K562 (cell line): ENCODE results near the gene FAM117A. TPM values are rescaled to one million over a fixed set of nuclear protein-coding genes. Genes with fewer than 3 reads are reported as not detected.

Experiments used
- E2F3 ChIP-seq: fragments of 250-450 bp; sonication (Bioruptor Pico); IDR thresholded peaks from 2 replicates; pipeline ENCODE4 v1.4.0; 2020; ENCODE audit warnings: mild to moderate bottlenecking
- EP300 ChIP-seq: IDR thresholded peaks from 2 replicates; pipeline ENCODE4 v1.6.1; 2012; ENCODE audit warnings: low read length, improper control_type of control experiment
- HEY1 ChIP-seq: fragments of 250-450 bp; sonication (Bioruptor Pico); IDR thresholded peaks from 2 replicates; pipeline ENCODE4 v1.5.0; 2020; ENCODE audit warnings: mild to moderate bottlenecking, moderate library complexity, borderline replicate concordance
- KAT7 ChIP-seq: sonication (generic); formaldehyde crosslinking; IDR thresholded peaks from 2 replicates; pipeline ENCODE4 v1.8.0; 2022; ENCODE audit warnings: missing genetic modification reagents, mild to moderate bottlenecking, borderline replicate concordance
- KLF1 ChIP-seq: fragments of 450-650 bp; IDR thresholded peaks from 2 replicates; pipeline ENCODE4 v1.6.1; 2016; ENCODE audit warnings: missing genetic modification characterization, missing compliant biosample characterization
- NFIC ChIP-seq: fragments of 450-650 bp; IDR thresholded peaks from 2 replicates; pipeline ENCODE4 v1.6.1; 2017; ENCODE audit warnings: mild to moderate bottlenecking, inconsistent platforms
- PHB2 ChIP-seq: fragments of 450-650 bp; IDR thresholded peaks from 2 replicates; pipeline ENCODE4 v1.6.1; 2017; ENCODE audit warnings: low read depth
- RBBP5 ChIP-seq: fragments of 200-600 bp; sonication (generic); IDR thresholded peaks from 2 replicates; pipeline ENCODE4 v1.6.1; 2012; ENCODE audit warnings: borderline replicate concordance, mild to moderate bottlenecking, low read length, control low read depth, inconsistent platforms; ENCODE audit not compliant: insufficient read depth, poor library complexity, severe bottlenecking
- RBM14 ChIP-seq: fragments of 200-400 bp; formaldehyde crosslinking; IDR thresholded peaks from 2 replicates; pipeline ENCODE4 v1.6.1; 2018; ENCODE audit warnings: low read depth, mild to moderate bottlenecking, low read length, moderate library complexity, borderline replicate concordance; ENCODE audit not compliant: insufficient read depth
- SAP30 ChIP-seq: fragments of 200-600 bp; sonication (generic); IDR thresholded peaks from 2 replicates; pipeline ENCODE4 v1.6.1; 2012; ENCODE audit warnings: borderline replicate concordance, low read depth, mild to moderate bottlenecking, moderate library complexity, low read length, control low read depth, inconsistent platforms; ENCODE audit not compliant: insufficient read depth, poor library complexity, severe bottlenecking
- TEAD2 ChIP-seq: fragments of 450-650 bp; IDR thresholded peaks from 2 replicates; pipeline ENCODE4 v1.6.1; 2016; ENCODE audit warnings: missing genetic modification characterization, control low read depth, missing compliant biosample characterization
- THRA ChIP-seq: fragments of 450-650 bp; IDR thresholded peaks from 2 replicates; pipeline ENCODE4 v1.6.1; 2017; ENCODE audit warnings: mild to moderate bottlenecking, moderate library complexity
- ZMIZ1 ChIP-seq, 2 experiments: fragments of 150-350 bp in 1 of 2; IDR thresholded peaks; 2 replicates each; pipeline ENCODE4 v1.6.1; 2012 to 2016; ENCODE audit warnings: low read depth in 2 of 2, low read length in 2 of 2, mild to moderate bottlenecking in 1 of 2, moderate library complexity in 1 of 2
- ZNF561 ChIP-seq: fragments of 450-650 bp; formaldehyde crosslinking; conservative IDR thresholded peaks from 2 replicates; pipeline ENCODE4 v1.4.0; 2020; ENCODE audit warnings: mild to moderate bottlenecking, moderate library complexity
- polyA plus RNA-seq, 8 experiments: library from polyadenylated mRNA; depleted of rRNA in 4 of 8; stranded (reverse) in 5 of 8; unstranded in 3 of 8; fragments of >200 nt; fragmentation: Nextera tagmentation in 2 of 8; fragmentation: Illumina TruSeq in 1 of 8; extraction: Ambion mirVana in 2 of 8; extraction: Trizol in 1 of 8; gene quantifications; 2 replicates each; pipeline versions ENCODE4 v1.2.1 to v1.2.3, GENCODE V29; 2011 to 2014; ENCODE audit warnings: inconsistent platforms in 1 of 8, missing spikeins in 1 of 8
- total RNA-seq, 7 experiments: library from RNA; depleted of rRNA in 6 of 7; stranded (reverse); fragments of >200 nt in 6 of 7; fragmentation: Illumina TruSeq in 2 of 7; extraction: Trizol in 2 of 7; gene quantifications; 2 replicates each; pipeline versions ENCODE4 v1.2.1 to v1.2.3, GENCODE V29; 2011 to 2021; ENCODE audit warnings: low replicate concordance in 1 of 7
- TF ChIP-seq, protein P1 (sequence below): sonication (generic); formaldehyde crosslinking; IDR thresholded peaks from 2 replicates; pipeline ENCODE4 v1.8.1; 2023; ENCODE audit warnings: mild to moderate bottlenecking, missing genetic modification reagents
- TF ChIP-seq, protein P2 (sequence below): sonication (generic); formaldehyde crosslinking; IDR thresholded peaks from 2 replicates; pipeline ENCODE4 v1.8.0; 2022; ENCODE audit warnings: missing genetic modification reagents, mild to moderate bottlenecking, borderline replicate concordance
- TF ChIP-seq, protein P3 (sequence below): sonication (generic); formaldehyde crosslinking; IDR thresholded peaks from 2 replicates; pipeline ENCODE4 v1.8.1; 2023; ENCODE audit warnings: mild to moderate bottlenecking, missing genetic modification reagents

The FAM117A gene
- total and polyA plus RNA-seq, 9 of the 15 experiments (the other 6 are each of a cell fraction or from before 2014, with no cell fraction given): 3.1 to 79.7 (median 36.6) TPM

DNA sequence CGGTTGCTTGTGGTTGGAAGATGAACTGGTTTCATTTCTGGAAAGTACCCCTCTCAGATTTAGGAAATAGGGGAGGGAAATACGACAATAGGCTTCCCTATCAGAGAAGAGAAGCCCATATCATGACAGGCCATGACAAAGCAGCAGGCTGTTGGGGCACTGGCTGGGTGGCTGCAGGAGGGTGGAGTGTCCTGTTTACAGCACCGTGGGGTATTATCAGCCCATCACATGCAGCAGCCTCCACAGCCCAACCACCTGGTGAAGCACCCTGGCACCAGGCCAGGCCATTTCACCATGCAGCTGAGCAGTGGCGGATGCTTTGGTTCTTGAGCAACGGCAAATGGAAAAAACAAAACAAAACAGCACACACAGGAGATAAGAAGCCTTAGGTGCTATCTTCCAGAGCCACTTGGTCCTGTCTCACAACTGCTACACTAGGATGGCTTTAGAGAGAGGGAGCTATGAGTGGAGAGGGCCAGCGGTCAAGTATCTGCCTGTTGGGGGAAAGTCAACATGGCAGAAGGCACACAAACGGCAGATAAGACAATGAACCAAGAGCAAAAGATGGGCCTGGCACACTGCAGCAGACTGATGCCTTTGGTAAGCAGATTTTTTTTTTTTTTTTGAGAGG lies 24.2 kb downstream of the FAM117A start (continued):
- TF ChIP-seq, protein P1, sequence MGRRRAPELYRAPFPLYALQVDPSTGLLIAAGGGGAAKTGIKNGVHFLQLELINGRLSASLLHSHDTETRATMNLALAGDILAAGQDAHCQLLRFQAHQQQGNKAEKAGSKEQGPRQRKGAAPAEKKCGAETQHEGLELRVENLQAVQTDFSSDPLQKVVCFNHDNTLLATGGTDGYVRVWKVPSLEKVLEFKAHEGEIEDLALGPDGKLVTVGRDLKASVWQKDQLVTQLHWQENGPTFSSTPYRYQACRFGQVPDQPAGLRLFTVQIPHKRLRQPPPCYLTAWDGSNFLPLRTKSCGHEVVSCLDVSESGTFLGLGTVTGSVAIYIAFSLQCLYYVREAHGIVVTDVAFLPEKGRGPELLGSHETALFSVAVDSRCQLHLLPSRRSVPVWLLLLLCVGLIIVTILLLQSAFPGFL: no peak
- TF ChIP-seq KLF1 (tag) (peak; percentile 97), EP300 (peak; percentile 99), SAP30 (no peak), NFIC (peak; percentile 100), RBM14 (no peak), ZMIZ1 (IDR thresholded peaks at IDR 0.05; ENCODE audit: low read depth in 2 of 2, low read length in 2 of 2) (peak in 1 of 2 experiments; percentile 98; a peak in 2 of 4 replicates), PHB2 (peak; percentile 100), E2F3 (CRISPR knock-in tag) (peak; percentile 82; the same call in 1 of the 2 replicates), ZNF561 (no peak), KAT7 (CRISPR knock-in tag) (peak; percentile 61; the same call in 1 of the 2 replicates), TEAD2 (tag) (no peak), HEY1 (CRISPR knock-in tag) (peak; percentile 89), RBBP5 (peak; percentile 44), THRA (no peak)
- TF ChIP-seq, protein P2, sequence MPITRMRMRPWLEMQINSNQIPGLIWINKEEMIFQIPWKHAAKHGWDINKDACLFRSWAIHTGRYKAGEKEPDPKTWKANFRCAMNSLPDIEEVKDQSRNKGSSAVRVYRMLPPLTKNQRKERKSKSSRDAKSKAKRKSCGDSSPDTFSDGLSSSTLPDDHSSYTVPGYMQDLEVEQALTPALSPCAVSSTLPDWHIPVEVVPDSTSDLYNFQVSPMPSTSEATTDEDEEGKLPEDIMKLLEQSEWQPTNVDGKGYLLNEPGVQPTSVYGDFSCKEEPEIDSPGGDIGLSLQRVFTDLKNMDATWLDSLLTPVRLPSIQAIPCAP (CRISPR knock-in tag): no peak
- TF ChIP-seq, protein P3, sequence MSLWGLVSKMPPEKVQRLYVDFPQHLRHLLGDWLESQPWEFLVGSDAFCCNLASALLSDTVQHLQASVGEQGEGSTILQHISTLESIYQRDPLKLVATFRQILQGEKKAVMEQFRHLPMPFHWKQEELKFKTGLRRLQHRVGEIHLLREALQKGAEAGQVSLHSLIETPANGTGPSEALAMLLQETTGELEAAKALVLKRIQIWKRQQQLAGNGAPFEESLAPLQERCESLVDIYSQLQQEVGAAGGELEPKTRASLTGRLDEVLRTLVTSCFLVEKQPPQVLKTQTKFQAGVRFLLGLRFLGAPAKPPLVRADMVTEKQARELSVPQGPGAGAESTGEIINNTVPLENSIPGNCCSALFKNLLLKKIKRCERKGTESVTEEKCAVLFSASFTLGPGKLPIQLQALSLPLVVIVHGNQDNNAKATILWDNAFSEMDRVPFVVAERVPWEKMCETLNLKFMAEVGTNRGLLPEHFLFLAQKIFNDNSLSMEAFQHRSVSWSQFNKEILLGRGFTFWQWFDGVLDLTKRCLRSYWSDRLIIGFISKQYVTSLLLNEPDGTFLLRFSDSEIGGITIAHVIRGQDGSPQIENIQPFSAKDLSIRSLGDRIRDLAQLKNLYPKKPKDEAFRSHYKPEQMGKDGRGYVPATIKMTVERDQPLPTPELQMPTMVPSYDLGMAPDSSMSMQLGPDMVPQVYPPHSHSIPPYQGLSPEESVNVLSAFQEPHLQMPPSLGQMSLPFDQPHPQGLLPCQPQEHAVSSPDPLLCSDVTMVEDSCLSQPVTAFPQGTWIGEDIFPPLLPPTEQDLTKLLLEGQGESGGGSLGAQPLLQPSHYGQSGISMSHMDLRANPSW (CRISPR knock-in tag): peak; percentile 79; the same call in 1 of the 2 replicates
